ENCODE measurements around the gene FZD7.

DNA sequence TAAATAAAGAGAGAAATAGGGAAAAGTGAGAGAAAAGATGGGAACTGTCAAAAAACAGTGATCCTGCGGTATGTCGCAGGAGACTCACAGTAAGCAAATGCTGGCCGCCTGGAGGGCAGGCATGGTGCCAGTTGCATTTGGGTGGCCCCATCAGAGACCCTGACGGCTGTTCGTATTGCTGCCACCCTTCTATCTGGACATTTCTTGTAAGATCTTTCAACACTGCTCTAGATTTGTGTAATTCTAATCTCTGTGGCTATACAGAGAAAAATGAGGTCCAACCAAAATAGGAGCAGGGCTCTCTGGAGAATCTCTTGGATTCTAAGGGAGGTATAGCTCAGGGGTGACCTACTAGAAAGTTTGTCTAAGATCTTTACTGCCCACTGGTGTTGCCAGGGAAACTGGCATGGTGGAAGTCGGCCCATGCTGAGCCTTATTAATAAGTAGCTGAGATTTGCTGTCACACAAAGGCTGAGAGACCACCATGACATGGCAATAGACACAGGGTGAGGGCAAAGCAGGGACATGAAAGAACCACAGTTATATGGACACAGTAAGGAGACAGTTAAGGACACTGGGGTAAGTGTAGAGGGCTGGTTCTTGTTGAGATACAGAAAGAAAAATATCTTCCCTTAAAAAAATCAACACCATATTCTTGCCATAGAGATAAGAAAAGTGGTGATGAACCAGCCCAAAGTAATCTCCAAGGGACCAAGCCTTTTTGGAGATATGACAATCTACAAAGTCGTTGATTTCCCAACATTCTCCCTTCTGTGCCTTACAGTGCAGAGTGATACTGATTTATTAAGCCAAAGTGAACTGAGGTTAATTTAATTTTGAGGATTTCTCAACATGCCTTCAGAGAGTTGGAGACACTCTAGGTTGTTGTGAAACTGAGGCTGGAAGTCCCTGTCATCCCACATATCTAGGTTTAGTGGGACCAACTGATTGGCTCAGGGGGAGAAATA is 26.4 kb upstream of the FZD7 start:
- TF ChIP-seq CTCF (IDR thresholded peaks at IDR 0.05 in 4 of 5, conservative IDR thresholded peaks at IDR 0.05 in 1 of 5) = no peak
- no peak for TF ChIP-seq POLR2A (IDR thresholded peaks at IDR 0.05)

Measured in gastrocnemius medialis (tissue), 4 donors.